ENCODE data around the gene TAMALIN. TPM values are rescaled to one million over a fixed set of nuclear protein-coding genes. Genes with fewer than 3 reads are reported as not detected.
A peak's percentile ranks its signal among the peaks of the same experiment; 100 is the strongest.

Gene TAMALIN
- total RNA-seq, 1 donor from 2014 or later: 23.2 TPM

DNA sequence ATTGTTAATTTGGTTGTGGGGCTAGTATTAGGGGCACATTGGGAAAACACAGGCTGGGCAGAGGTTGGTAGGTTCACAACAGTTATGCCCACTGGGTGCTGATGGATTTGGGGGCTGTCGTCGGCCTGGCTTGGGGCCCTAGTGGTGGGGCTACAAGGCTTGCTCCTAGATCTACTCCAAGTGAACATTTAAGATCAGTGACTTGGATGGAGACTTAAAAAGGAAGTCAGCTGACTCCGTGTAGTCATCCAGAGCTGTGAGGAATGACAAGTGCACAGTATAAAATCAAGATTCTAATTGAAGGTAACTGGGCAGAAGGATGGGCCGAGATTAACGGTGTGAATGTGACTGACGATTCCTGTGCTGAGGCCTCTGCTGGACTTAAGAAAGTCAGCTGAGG, 31.7 kb downstream of the TAMALIN start:
- DNase-seq (ENCODE audit: low read depth, low spot score): no peak
- Mint-ChIP-seq H3K27me3 (ENCODE audit: low read depth) (peaks cover 6% of the 10 kb centered on the region), H3K36me3 (ENCODE audit: low read depth) (no peaks in the 10 kb centered on the region), H3K27ac (ENCODE audit: unreplicated experiment) (peak overlapping the region; percentile 90), H3K9me3 (no peaks in the 10 kb centered on the region), H3K4me1 (peaks cover 48% of the 10 kb centered on the region), H3K4me3 (peak overlapping the region; percentile 97)
- no peak for TF ChIP-seq CTCF (conservative IDR thresholded peaks at IDR 0.05)

- peaks cover 50% of the 10 kb centered on the region for H3K4me1 Mint-ChIP-seq
- H3K4me3 Mint-ChIP-seq: peak overlapping the region; percentile 69
- H3K27ac Mint-ChIP-seq (ENCODE audit: unreplicated experiment): no peak overlapping the region
- H3K36me3 Mint-ChIP-seq (ENCODE audit: low read depth): no peaks in the 10 kb centered on the region
- H3K9me3 Mint-ChIP-seq: no peaks in the 10 kb centered on the region
- peaks cover 3% of the 10 kb centered on the region for H3K27me3 Mint-ChIP-seq (ENCODE audit: low read depth)
- DNase-seq (ENCODE audit: low read depth, low spot score): no peak
- TF ChIP-seq CTCF (conservative IDR thresholded peaks at IDR 0.05): no peak
Measured at GRCh38 chr12:52041035-52041434, 34.3 kb downstream of the TAMALIN start.

GRCh38 chr12:52041695-52042123, 35.0 kb downstream of the TAMALIN start:
- Mint-ChIP-seq H3K9me3 (no peaks in the 10 kb centered on the region), H3K4me1 (peaks cover 51% of the 10 kb centered on the region), H3K27ac (ENCODE audit: unreplicated experiment) (no peak overlapping the region), H3K4me3 (no peak overlapping the region), H3K27me3 (ENCODE audit: low read depth) (no peaks in the 10 kb centered on the region), H3K36me3 (ENCODE audit: low read depth) (no peaks in the 10 kb centered on the region)
- no peak for TF ChIP-seq CTCF (conservative IDR thresholded peaks at IDR 0.05)
- no peak for DNase-seq (ENCODE audit: low read depth, low spot score)

DNA sequence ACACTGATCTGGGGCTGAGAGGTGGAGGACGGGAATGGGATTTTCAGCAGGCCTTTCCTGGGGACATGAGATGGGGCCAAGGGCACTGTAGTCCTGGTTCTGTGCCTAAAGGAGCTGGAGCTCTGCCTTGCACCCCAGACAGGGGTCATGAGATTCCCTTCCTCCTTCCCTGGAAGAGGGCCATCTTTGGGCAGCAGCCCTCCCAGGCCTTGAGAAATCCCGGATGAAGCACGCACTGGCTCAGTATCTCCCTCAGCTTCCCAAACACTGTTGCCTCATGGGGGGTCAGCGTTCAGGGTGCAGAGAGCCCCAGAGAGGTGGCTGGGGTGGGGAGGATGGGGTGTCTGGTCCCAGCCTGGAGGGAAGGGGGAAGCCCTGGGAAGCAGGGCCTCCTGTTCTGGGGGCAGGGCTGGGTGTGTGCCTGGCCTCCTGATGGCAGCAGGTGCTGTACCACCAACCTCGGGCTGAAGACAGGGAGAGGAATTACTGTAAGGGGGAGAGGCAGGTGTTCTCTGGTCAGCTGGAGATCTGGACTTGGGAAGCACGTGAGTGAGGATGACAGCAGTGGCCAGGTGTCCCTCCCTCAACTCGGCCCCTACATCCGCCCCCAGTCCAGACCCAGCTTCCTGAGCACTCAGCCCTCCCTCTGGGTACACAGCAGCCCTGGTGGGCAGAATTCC, 36.1 kb downstream of the TAMALIN start:
- Mint-ChIP-seq H3K27me3 (ENCODE audit: low read depth) (no peaks in the 10 kb centered on the region), H3K4me1 (peaks cover 47% of the 10 kb centered on the region), H3K4me3 (no peak overlapping the region), H3K36me3 (ENCODE audit: low read depth) (no peaks in the 10 kb centered on the region), H3K9me3 (no peaks in the 10 kb centered on the region), H3K27ac (ENCODE audit: unreplicated experiment) (no peak overlapping the region)
- DNase-seq (ENCODE audit: low read depth, low spot score): no peak
- no peak for TF ChIP-seq CTCF (conservative IDR thresholded peaks at IDR 0.05)

DNA sequence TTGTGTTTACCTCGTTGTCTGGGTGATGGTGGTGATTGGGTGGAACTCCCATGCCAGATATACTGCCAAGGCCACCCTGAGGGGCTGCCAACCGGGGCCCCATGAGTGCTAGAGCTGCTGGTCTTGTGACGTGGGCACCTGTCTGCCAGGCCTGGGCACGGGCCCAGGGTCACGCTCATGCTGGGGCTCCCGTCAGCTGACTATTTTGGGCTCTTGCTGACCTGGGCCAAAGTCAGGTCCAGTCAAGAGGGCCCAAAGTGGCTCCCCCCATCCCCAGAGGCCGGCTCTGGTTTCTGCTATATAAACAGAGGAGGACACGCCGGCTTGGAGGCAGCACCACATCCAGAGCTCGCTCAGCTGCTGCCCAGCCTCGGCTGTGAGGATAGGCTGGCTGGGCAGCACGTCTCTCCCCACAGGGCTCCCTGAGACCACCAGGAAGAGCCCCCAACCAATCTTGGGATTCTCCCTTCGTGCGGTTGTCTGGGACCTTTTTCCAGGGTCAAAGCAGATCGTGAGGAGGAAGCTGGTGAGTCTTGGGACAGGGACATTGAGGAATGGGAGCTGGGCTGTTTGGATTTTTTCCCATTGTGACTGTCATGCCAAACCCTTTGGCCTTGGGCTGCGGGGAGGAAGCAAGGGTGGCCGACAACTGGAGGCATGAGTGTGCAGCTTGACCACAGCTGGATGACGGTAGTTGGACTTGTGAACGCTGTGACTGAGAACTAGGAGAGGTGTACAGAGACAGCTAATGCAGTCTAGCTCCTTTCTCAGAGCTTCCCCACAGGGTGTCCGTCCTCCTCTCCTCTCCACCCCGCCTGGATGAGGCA, 36.9 kb downstream of the TAMALIN start:
- Mint-ChIP-seq H3K27ac (ENCODE audit: unreplicated experiment) (peak overlapping the region; percentile 83), H3K27me3 (ENCODE audit: low read depth) (no peaks in the 10 kb centered on the region), H3K4me3 (no peak overlapping the region), H3K4me1 (peaks cover 42% of the 10 kb centered on the region), H3K9me3 (no peaks in the 10 kb centered on the region), H3K36me3 (ENCODE audit: low read depth) (no peaks in the 10 kb centered on the region)
- no peak for DNase-seq (ENCODE audit: low read depth, low spot score)
- TF ChIP-seq CTCF (conservative IDR thresholded peaks at IDR 0.05): no peak
